ENCODE data around the gene BTN1A1. TPM values are rescaled to one million over a fixed set of nuclear protein-coding genes. Genes with fewer than 3 reads are reported as not detected.

The BTN1A1 gene
- total RNA-seq, 1 donor from 2014 or later, result 0.36 TPM

- Mint-ChIP-seq H3K9me3 (no peaks in the 10 kb centered on the region), H3K27ac (peak overlapping the region; percentile 95), H3K4me1 (ENCODE audit: unreplicated experiment) (peaks cover 19% of the 10 kb centered on the region), H3K36me3 (no peaks in the 10 kb centered on the region), H3K4me3 (peak overlapping the region; percentile 96), H3K27me3 (peaks cover 8% of the 10 kb centered on the region)
- TF ChIP-seq CTCF (conservative IDR thresholded peaks at IDR 0.05), result no peak
- DNase-seq (ENCODE audit: extremely low spot score, unreplicated experiment), result peak; percentile 92
These were observed 32.8 kb downstream of the BTN1A1 start for GRCh38 chr6:26532699-26533531.

- H3K27me3 Mint-ChIP-seq, result peaks cover 11% of the 10 kb centered on the region
- no peaks in the 10 kb centered on the region for H3K36me3 Mint-ChIP-seq
- peak overlapping the region; percentile 96 for H3K4me3 Mint-ChIP-seq
- no peak for DNase-seq (ENCODE audit: extremely low spot score, unreplicated experiment)
- H3K9me3 Mint-ChIP-seq, result no peaks in the 10 kb centered on the region
- peak overlapping the region; percentile 95 for H3K27ac Mint-ChIP-seq
- peaks cover 19% of the 10 kb centered on the region for H3K4me1 Mint-ChIP-seq (ENCODE audit: unreplicated experiment)
- TF ChIP-seq CTCF (conservative IDR thresholded peaks at IDR 0.05), result no peak
These were observed 33.4 kb downstream of the BTN1A1 start for GRCh38 chr6:26533532-26533931.

- no peaks in the 10 kb centered on the region for H3K36me3 Mint-ChIP-seq
- H3K27ac Mint-ChIP-seq, result peak overlapping the region; percentile 52
- H3K4me3 Mint-ChIP-seq, result peak overlapping the region; percentile 62
- peaks cover 25% of the 10 kb centered on the region for H3K4me1 Mint-ChIP-seq (ENCODE audit: unreplicated experiment)
- no peak for DNase-seq (ENCODE audit: extremely low spot score, unreplicated experiment)
- no peaks in the 10 kb centered on the region for H3K9me3 Mint-ChIP-seq
- H3K27me3 Mint-ChIP-seq, result peaks cover 11% of the 10 kb centered on the region
- TF ChIP-seq CTCF (conservative IDR thresholded peaks at IDR 0.05), result no peak
These were observed 34.8 kb downstream of the BTN1A1 start for GRCh38 chr6:26534681-26535465.

- Mint-ChIP-seq H3K9me3 (no peaks in the 10 kb centered on the region), H3K4me1 (ENCODE audit: unreplicated experiment) (peaks cover 25% of the 10 kb centered on the region), H3K27ac (peak overlapping the region; percentile 98), H3K4me3 (peak overlapping the region; percentile 93), H3K36me3 (no peaks in the 10 kb centered on the region), H3K27me3 (peaks cover 11% of the 10 kb centered on the region)
- DNase-seq (ENCODE audit: extremely low spot score, unreplicated experiment), result no peak
- no peak for TF ChIP-seq CTCF (conservative IDR thresholded peaks at IDR 0.05)
These were observed 36.6 kb downstream of the BTN1A1 start for GRCh38 chr6:26536571-26537159.

GRCh38 chr6:26537160-26537845 lies 37.2 kb downstream of the BTN1A1 start:
- Mint-ChIP-seq H3K4me1 (ENCODE audit: unreplicated experiment) (peaks cover 21% of the 10 kb centered on the region), H3K36me3 (no peaks in the 10 kb centered on the region), H3K4me3 (peak overlapping the region; percentile 93), H3K9me3 (no peaks in the 10 kb centered on the region), H3K27ac (peak overlapping the region; percentile 98), H3K27me3 (peaks cover 11% of the 10 kb centered on the region)
- TF ChIP-seq CTCF (conservative IDR thresholded peaks at IDR 0.05), result no peak
- DNase-seq (ENCODE audit: extremely low spot score, unreplicated experiment), result peak; percentile 92
